Measurements from ENCODE around the gene CTXN1.
"Not testable (repeated sequence)": the region's sequence is repeated elsewhere in the genome, so short reads cannot be mapped to it uniquely, and the experiment has no call there.

The CTXN1 gene

DNA sequence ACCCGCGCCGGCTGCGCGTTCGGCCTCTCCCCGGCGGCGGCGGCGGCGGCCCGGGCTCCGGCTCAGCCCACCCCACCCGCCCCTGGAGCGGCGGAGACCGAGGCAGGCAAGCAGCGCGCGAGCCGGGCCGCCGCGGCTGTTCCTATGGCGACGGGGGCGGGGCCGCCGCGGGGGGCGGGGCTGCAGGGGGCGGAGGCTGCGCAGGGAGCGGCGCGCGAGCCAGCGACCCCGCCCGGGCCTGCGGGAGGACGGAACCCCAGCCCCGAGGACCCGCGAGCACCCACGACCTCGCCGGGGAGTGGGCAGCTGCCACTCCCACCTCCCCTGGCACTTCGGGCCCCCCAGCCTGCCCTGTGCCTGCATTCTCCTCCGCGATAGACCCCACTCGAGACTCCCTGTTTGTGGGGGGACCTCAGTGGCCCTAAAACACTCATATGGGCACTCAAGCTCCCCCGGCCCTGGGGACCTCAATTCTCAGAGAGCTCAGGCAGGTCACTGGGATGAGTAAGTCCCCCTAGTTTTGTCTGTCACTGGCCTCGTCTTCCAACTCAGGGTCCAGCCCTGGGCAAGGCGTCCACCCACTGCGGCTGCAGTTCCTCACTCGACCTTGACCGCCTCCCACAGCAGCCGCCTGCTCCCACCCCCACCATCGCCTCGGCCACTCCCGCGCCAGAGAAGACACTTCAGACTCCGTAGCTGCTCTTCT, at the start of gene CTXN1:
CTXN1 (minus strand) TSS at position 115 of the 706 bp plus-strand sequence. CDS start 597 bp downstream, outside the sequence.
- DNase-seq = no peak

DNA sequence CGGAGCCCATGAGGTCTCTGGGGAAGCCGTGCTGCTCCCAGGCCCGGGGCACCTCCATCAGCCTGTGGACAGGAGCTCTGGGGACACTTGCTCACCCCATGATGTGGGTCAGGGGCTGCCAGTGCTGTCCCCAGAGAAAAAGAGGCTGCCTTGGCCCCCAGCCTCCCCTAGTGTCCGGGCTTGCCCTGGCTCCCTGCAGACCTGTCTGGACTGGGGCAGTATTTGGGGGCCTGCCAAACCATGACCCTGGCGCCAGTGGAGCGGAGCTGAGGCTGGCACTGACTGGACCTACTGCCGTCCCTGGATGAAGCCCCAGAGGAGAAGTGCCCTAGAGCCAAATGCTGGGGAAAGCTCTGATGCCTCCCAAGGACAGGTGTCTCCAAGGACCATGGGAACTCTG, 49.1 kb upstream of the CTXN1 start:
- DNase-seq = no peak

DNA sequence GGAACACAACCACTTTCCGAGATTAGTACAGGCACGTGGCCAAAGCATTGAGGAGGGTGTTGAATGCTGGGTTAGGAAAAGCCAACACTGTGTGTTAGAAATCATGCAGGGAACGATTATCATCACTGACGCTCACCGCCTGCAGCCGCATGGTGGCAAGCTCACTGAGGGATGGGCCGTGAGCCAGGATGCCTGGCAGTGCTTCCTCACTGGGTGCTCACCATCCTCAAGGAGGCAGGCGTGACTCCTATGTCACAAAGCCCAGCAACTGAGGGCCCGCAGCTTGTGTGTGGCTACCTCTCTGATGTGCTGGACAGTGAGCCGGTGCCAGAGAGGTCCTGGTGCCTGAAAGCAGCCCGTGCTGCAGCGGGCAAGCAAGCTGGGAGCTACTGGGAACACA, 47.9 kb upstream of the CTXN1 start:
- no peak for DNase-seq

DNA sequence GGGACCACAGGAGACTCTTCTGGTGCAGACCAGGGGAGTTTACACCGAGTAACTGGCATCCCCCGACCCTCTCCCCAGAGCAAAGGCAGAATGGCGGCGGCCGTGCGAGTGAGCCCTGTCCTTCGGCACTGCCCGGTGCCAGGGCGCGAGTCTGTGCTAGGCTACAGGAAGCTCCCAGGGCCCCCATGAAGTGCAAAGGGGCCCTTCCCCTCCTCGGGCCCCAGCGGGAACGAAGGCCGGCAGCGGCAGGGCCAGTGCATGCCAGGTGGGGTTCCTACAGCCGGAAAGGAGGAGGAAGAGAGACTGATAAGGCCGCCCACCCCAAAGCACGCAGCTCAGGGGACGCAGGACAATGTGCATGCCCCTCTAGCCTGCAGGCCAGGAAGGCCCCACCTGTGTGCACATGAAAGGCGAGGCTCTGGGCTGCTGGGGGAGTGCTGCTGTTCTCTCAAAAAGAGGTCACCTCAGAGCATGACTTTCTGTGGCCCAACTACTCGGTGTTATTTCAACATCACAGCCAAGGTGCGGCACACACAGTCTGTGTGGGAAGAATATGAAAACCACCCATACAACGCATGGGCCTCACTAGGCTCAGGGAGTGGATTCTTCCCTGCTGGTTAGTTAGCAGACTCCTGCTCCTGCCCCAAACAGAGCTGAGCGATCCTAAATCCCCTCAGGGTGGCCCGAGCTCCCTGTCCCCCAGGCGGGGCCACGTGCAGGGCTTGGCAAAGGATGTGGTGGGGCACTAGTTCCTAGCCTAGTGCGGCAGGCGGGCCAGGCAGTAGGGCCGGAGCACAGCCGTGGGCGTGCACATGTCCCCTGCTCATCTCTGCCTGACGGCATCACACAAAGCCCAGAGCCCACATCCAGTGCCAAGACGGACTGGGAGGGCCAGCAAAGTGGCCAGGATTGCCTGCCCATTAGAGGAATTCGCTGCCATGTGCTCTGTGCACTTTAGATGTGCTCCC, 45.9 kb upstream of the CTXN1 start:
- no peak for DNase-seq

DNA sequence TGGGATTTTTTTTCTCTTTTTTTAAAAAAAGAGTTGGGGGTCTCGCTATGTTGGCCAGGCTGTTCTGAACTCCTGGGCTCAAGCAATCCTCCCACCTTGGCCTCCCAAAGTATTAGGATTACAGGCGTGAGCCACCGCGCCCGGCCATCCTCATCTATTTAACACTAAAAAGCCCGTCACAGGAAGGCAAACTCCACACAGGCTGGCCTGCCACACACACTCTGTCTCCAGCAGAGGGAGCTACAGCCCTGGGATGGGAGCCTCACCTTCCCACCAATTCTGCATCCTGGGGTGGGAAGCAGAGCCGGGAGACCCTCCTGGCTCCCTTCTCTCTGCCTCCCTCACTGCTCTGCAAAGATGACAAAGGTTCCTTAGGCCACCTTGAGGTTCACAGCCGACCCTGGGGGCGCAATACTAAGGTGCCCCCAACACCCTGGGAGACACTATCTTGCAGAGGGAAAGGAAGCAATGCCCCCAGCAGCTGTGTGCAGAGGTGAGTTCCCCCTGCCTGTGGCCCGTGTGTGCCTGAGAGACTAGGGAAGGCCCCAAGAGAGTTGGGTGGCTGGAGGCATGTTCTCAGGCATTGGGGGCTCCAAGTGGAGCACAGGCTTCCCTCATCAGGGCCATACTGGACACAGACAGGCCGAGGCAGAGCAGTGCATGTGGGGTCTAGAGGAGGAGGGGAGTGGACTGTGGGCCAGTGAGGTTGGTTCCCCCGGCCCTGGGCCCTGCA, 44.9 kb upstream of the CTXN1 start:
- no peak for DNase-seq

DNA sequence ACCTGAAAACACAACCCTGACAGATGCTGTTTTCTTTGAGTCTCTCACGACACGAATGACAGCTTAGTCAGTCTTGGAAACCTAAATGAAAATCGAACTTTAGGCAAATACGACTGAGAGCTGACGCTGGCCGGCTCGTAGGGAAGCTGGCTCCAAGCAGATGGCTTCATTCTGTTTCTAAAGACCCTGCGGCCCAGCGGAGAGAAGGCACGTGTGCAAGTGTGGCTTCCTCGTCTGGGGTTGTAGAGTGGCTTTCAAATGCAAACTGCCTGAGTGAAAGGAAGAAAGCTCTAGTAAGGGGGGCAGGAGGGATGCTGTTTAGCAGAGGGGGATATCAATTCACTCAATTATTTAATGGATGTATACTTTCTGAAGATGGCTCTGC, 43.6 kb upstream of the CTXN1 start:
- DNase-seq = no peak

DNA sequence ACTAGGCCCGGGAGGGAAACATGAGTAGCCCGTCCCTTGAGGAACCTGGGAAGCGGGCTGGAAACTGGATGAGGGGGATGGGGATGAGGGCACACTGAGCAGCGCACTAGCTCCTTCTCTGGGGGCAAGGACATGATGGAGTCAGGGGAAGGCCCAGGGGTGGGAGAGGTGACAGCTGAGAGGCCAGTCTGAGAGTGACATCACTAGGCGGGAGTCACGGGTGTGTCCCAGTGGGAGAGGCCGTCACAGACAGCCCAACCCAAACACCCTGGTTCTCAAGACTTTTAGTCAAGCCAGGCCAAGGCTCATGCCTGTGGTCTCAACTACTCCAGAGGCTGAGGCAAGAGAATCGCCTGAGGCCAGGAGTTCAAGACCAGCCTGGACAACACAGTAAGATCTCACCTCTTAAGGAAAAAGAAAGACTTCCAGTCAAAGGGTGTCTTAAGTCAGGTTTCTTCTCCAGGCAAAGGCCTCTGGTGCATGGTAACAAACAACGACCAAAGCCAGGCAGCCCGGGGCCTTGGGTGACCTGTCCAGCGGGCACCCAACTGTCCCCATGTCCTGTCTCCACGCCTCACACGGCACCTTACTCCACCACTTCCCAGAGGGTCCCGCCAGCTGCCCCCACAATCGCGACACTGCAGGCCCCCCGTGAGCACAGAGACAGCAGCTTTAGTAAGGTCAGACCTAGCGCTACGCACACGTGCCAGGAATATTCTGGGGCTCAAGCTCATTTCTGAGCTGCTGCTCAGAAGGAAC, 43.0 kb upstream of the CTXN1 start:
- no peak for DNase-seq

DNA sequence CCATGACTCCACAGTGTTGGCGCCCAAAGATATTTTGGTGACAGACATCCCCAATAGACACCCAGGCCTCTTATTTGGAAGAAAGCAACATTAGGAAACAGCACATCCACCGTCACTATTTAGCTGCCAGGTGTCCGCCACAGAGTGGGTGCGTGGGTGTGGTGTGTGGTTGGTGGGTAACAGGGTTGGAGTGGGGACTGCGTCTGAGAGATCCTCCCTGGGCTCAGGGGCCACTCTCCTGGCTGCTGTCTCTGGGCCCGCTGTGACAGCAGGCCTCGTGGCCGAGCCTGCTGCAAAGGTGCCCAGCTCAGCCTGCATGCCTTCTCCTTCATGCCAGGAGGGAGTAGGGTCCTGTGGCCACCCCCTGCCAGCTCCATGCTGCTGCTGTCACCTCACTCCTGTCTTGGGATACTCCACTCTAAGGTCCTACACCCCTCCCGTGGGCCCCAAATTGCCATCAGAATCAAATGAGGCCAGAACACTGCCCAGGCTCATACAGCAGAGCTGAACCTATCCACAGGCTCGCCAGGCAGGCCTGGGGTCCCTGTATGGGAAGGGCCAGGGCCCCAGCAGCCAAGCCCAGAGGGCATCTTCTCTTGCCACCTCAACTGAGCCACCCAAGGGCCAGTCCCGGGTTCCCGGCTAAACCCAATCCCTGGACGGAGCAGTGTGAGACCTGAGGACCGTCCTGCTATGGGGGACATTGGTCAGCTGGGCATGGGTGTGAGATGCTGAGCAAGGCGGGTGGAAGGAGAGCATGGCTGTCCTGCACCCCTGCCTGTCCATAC, 42.3 kb upstream of the CTXN1 start:
- DNase-seq = no peak

DNA sequence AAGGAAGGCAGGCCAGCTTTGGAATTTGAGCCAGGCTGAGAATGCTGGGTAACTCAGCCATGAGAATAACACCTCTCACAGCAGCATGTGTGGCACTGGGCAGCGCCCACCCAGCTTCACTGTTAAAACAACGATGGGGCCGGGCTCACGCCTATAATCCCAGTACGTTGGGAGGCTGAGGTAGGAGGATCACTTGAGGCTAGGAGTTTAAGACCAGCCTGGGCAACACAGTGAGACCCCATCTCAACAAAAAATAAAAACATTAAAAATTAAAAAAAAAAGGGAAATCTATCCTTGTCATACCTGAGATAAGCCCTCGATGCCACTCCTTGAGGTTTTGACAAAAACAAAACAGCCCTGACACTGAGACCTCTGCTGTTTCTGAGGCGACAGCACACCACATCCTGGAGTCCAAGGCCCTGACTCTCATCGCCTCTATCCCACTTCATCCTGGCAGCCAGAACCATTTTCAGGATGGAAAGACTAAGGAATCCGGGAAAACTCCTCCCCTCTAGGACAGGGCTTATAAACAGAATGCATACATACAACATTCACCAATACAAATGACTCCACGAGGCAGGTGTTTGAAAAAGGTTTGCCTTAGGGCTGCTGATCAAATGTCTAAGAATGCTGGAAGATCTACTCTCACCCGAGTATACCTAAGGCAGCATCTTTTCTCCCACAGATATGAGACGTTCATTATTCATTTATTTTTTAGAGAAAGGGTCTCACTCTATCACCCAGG, 40.2 kb upstream of the CTXN1 start:
- DNase-seq = no peak

DNA sequence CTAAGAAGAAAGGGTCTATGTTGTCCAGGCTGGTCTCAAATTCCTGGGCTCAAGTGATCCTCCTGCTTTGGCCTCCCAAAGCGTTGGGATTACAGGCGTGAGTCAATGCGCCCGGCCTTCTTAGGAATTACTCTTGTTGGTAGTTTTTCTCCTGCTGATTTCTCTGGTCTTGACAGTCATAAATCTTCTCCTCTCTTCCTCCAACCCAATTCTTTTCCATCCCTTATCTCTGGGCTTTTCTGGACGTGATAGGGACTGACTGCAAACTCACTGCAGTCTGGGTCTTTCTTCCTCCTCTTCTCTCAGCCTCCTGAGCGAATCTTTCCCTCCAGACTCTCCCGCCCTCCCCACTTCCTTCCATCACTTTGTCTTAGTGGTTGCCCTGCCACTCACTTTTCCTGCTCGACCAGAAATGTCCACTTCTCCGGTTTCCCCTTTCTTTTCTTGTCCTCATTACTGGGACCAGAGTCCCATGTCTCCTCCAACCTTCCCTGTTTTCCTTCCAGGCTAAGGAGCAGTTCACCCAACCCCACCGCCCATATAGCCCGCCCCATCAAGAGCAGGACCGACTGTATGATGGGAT, 39.4 kb upstream of the CTXN1 start:
- no peak for DNase-seq

DNA sequence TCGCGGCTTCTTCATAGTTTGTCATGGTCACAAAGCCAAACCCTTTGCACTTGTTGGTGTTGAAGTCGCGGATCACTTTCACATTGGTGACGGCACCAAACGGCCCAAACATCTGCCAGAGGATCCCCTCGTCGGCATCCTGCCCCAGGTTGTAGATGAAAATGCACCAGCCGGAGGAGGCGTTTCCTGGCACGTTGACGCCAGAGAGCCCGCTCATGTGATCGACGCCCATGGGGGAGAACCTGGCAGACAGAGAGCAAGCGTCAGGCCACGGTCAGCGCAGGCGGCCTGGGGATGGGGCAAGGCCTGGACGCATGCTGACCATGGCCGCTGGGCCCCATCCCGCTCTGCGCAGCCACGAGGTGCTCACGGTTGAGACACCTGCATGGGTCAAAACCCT, 37.6 kb upstream of the CTXN1 start:
- no peak for DNase-seq

DNA sequence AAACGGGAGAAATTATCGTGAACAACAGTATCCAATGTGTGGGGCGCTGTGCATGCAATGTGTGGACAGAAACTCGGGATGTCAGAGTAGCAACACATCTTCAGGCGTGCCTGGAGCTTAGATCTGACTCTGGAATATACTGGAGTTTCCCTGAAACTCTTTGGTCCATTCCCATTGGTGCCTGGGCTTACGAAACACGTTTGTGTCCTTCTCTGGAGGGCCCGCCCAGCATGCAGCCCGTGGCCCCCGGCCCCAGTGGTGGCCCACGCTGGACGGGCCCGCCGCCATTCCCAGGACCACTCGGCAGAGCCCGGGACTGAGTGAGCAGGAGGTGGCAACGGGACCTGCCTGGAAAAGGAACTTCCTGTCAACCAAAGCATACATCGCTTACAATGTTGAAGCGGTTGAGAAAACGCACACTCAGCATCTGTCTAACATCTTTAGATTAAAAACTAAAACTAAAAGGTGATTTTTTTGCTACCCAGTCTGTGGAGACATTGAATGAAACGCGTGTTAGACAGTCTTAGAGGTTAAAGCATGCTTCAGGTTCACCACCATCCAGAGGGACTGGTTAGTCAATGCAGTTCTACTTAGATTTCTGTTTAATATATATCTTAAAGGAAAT, 36.8 kb upstream of the CTXN1 start:
- DNase-seq = no peak

DNA sequence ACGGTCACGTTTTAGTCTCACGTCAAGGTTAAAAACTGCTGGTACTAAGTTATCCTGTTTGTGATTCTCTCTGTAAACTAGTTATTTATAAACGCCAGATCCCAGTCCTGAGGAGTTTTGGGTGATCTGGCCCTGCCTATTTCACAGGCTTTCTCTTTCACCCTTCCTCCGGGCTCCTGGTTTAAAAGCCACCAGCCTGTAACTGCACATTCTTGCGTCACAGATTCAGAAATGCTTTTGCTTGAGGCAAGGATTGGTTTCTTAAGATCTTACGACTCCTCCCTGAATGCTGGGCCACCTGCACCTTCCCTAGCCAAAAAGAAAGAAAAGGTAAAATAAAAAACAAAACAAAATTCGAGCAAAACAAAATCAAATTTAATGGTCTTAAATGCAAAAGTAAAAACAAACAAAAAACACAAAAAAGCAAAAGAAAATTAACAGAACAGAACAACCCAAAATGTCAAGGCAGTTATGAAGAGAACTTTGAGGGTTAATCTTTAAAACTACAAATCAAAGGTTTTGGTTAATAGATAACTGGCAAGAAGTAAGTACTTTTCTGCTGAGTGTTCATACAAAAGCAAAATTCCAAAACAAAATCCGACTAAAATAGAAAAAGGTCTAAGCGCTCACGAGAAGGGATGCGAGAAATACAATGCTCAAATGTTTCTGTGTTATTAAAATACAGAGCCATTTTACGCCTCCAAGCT, 36.1 kb upstream of the CTXN1 start:
- no peak for DNase-seq

DNA sequence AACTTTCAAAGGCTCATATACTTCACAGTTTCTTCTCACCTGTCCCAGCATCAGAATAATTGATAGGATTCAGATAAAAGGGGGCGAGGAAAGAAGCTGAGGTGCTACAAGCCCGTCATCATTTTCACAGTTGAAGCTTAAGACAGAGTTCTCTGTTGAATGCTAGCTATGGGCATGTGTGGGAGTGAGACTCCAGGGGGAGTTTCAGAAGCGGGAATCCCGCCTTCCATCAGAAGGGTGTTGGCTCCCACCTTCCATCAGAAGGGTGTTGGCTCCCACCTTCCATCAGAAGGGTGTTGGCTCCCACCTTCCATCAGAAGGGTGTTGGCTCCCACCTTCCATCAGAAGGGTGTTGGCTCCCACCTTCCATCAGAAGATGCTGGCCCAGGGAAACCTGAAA, 35.1 kb upstream of the CTXN1 start:
- DNase-seq = not testable (repeated sequence)

DNA sequence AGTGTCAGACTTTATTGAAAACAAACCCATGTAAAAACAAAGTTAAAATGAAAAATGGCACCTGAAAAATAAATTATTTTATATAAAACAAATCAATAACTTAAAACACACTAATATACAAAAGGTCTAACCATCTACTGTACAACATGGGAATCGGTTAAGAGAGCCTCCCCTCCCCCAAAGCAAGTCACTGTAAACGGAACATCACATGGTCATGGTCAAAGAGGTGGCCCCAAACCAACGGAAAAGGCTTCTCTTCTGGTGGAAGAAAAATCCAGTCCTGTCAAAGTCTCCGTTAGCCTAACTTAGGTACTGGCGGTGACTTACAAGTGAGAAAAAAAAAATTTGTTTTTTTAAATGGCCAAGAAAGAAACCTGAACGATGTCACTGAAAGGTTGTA, 33.3 kb upstream of the CTXN1 start:
- DNase-seq = no peak

DNA sequence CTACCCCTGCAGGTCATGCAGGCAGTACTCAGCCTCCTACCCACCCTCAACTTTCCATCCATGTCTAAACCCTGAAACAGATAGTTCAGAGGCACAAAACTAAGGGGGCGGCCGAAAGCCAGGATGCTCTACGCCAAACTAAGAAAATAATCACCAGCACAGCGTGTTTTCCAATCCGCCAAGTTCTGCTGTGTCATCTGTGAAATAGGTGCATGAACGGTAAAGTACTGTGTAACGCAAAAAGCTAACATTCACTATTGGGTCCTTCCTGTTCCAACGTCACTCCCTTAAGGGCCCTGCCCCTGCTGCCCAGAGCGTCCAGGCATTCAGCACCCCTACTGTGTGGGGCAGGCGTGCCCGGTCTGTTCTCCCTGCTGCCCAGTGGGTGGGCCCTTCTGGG, 29.8 kb upstream of the CTXN1 start:
- no peak for DNase-seq

DNA sequence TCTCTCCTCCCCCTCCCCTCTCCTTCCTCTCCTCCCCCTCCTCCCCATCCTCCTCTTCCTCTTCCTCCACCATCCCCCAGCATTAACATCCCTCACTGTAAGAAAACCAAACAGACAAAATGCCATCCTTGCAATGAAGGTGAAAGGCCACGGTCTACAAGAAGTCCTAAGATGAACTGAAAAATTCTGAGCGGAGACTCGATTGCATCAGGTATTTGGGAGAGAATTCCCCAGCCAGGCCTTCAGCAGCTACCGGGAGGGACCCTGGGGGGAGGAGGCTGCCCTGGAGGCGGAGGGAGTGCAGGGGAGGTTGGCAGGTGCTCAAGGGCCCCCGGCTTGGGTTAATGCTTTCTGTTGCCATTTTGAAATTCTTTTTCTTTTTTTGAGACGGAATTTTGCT, 27.6 kb upstream of the CTXN1 start:
- no peak for DNase-seq

DNA sequence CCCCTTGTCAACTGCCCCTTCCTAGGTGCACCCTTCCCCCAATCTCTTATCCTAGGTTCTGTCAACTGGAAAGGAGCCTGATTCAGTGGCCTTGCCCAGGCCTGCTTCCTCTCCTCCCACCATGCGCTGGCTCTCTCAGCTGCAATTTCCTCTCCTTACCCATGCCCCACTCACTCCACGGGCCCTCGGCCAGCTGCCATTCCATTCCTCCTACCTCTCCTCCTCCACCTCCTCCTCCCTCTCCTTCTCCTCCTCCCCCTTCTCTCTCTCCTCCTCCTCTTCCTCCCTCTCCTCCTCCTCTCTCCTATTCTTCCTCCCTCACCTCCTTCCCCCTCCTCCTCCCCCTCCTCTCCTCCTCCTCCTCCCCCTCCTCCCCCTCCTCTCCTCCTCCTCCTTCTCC, 27.1 kb upstream of the CTXN1 start:
- DNase-seq = no peak

DNA sequence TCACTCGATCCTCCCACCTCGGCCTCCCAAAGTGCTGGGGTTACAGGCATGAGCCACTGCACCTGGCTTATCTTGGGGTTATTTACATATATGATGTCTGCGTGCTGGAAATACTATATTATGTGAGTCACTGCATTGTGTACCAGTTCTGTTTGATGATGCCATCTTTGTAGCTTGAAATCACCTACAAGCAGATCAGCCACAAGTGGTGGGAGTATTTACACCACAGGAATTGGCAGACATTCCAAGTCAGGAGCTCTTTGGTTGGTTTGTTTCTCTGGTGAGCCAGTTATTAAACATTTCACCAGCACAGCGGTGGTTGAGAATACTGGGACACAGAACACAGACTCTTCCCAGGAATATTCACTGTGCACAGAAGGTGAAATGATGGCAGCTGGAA, 22.0 kb upstream of the CTXN1 start:
- DNase-seq = no peak
